Skeletal muscle tissue (tissue), 4 donors: ENCODE results near the gene HPCAL1. TPM values are rescaled to one million over a fixed set of nuclear protein-coding genes. Genes with fewer than 3 reads are reported as not detected.
A peak's percentile ranks its signal among the peaks of the same experiment; 100 is the strongest.

ENCODE experiments used
- H3K27ac ChIP-seq: one replicate; pipeline ENCODE4 v1.7.0; 2013; ENCODE audit warnings: mild to moderate bottlenecking, low read depth, low read length, inconsistent platforms
- H3K27me3 ChIP-seq, 3 donors: one replicate each; pipeline ENCODE4 v1.7.0; 2013; ENCODE audit warnings: low read length in 3 of 3; ENCODE audit not compliant: control insufficient read depth in 3 of 3, insufficient read depth in 3 of 3
- H3K36me3 ChIP-seq, 3 donors: one replicate each; pipeline ENCODE4 v1.7.0; 2013; ENCODE audit warnings: low read length in 3 of 3; ENCODE audit not compliant: control insufficient read depth in 3 of 3, insufficient read depth in 3 of 3
- H3K4me1 ChIP-seq, 3 donors: one replicate each; pipeline ENCODE4 v1.7.0; 2013; ENCODE audit warnings: low read length in 3 of 3, mild to moderate bottlenecking in 3 of 3; ENCODE audit not compliant: control insufficient read depth in 3 of 3, insufficient read depth in 3 of 3
- H3K4me3 ChIP-seq, 3 donors: one replicate each; pipeline ENCODE4 v1.7.0; 2013; ENCODE audit warnings: low read length in 3 of 3
- H3K9ac ChIP-seq, 3 donors: one replicate each; pipeline ENCODE4 v1.7.0; 2013; ENCODE audit warnings: low read length in 3 of 3, mild to moderate bottlenecking in 3 of 3, moderate library complexity in 2 of 3, low read depth in 1 of 3
- H3K9me3 ChIP-seq, 3 donors: one replicate each; pipeline ENCODE4 v1.7.0; 2013; ENCODE audit warnings: low read length in 3 of 3; ENCODE audit not compliant: control insufficient read depth in 3 of 3
- total RNA-seq: library from RNA; depleted of rRNA; stranded (reverse); fragments of >200 nt; gene quantifications from one replicate; pipeline ENCODE4 v1.2.3, GENCODE V29; 2014
- donor health status: Osteomylitis.

The HPCAL1 gene
- total RNA-seq, 1 donor from 2014 or later, result 15.1 TPM

- Histone ChIP-seq H3K27me3 (no peaks in the 10 kb centered on the region), H3K9ac (no peak overlapping the region), H3K36me3 (peaks cover 0 to 3% (median 0%) of the 10 kb centered on the region in 3 donors), H3K4me1 (peaks cover 21 to 34% (median 28%) of the 10 kb centered on the region in 3 donors), H3K4me3 (no peak overlapping the region), H3K9me3 (no peaks in the 10 kb centered on the region), H3K27ac (no peak overlapping the region)
Observed at GRCh38 chr2:10326151-10326616, 23.5 kb downstream of the HPCAL1 start.

- no peaks in the 10 kb centered on the region for H3K27me3 ChIP-seq
- H3K4me3 ChIP-seq, result no peak overlapping the region
- peaks cover 28 to 42% (median 35%) of the 10 kb centered on the region in 3 donors for H3K4me1 ChIP-seq
- peaks cover 0 to 3% (median 0%) of the 10 kb centered on the region in 3 donors for H3K36me3 ChIP-seq
- no peak overlapping the region for H3K9ac ChIP-seq
- H3K9me3 ChIP-seq, result no peaks in the 10 kb centered on the region
- H3K27ac ChIP-seq, result no peak overlapping the region
Observed at GRCh38 chr2:10326707-10327594, 24.2 kb downstream of the HPCAL1 start.

- H3K4me1 ChIP-seq, result peaks cover 32 to 43% (median 41%) of the 10 kb centered on the region in 3 donors
Observed at GRCh38 chr2:10327896-10328669, 25.4 kb downstream of the HPCAL1 start.

GRCh38 chr2:10328670-10329579, 26.2 kb downstream of the HPCAL1 start:
- no peaks in the 10 kb centered on the region for H3K36me3 ChIP-seq
- no peaks in the 10 kb centered on the region for H3K27me3 ChIP-seq
- H3K9ac ChIP-seq, result no peak overlapping the region
- H3K9me3 ChIP-seq, result no peaks in the 10 kb centered on the region
- H3K4me1 ChIP-seq, result peaks cover 32 to 43% (median 41%) of the 10 kb centered on the region in 3 donors
- peak overlapping the region; percentile 30 for H3K27ac ChIP-seq
- no peak overlapping the region for H3K4me3 ChIP-seq

More at GRCh38 chr2:10327896-10328669, 25.4 kb downstream of the HPCAL1 start:
- no peaks in the 10 kb centered on the region for H3K36me3 ChIP-seq
- no peaks in the 10 kb centered on the region for H3K27me3 ChIP-seq
- H3K9me3 ChIP-seq, result no peaks in the 10 kb centered on the region
- no peak overlapping the region for H3K27ac ChIP-seq
- no peak overlapping the region for H3K4me3 ChIP-seq
- no peak overlapping the region for H3K9ac ChIP-seq

GRCh38 chr2:10329580-10329879, 26.8 kb downstream of the HPCAL1 start:
- H3K4me3 ChIP-seq, result no peak overlapping the region

GRCh38 chr2:10329880-10330699, 27.4 kb downstream of the HPCAL1 start:
- Histone ChIP-seq H3K9me3 (peaks cover 0 to 2% (median under 1%) of the 10 kb centered on the region in 3 donors), H3K27me3 (no peaks in the 10 kb centered on the region), H3K4me1 (peaks cover 30 to 43% (median 41%) of the 10 kb centered on the region in 3 donors), H3K27ac (peak overlapping the region; percentile 30), H3K36me3 (peaks cover 0 to under 1% (median 0%) of the 10 kb centered on the region in 3 donors), H3K9ac (peak overlapping the region in 2 of 3 donors; percentile 33 to 38), H3K4me3 (peak overlapping the region in 2 of 3 donors; percentile 49 to 54)

More at GRCh38 chr2:10329580-10329879, 26.8 kb downstream of the HPCAL1 start:
- Histone ChIP-seq H3K27me3 (no peaks in the 10 kb centered on the region), H3K9me3 (no peaks in the 10 kb centered on the region), H3K27ac (peak overlapping the region; percentile 30), H3K36me3 (no peaks in the 10 kb centered on the region), H3K4me1 (peaks cover 30 to 43% (median 41%) of the 10 kb centered on the region in 3 donors), H3K9ac (no peak overlapping the region)

GRCh38 chr2:10330700-10331026, 28.0 kb downstream of the HPCAL1 start:
- H3K4me3 ChIP-seq, result peak overlapping the region in 2 of 3 donors; percentile 49 to 54
- no peak overlapping the region for H3K27ac ChIP-seq
- peaks cover 0 to 5% (median 1%) of the 10 kb centered on the region in 3 donors for H3K9me3 ChIP-seq
- peaks cover 27 to 42% (median 41%) of the 10 kb centered on the region in 3 donors for H3K4me1 ChIP-seq
- no peaks in the 10 kb centered on the region for H3K27me3 ChIP-seq
- peak overlapping the region in 1 of 3 donors; percentile 33 for H3K9ac ChIP-seq
- peaks cover 0 to 3% (median 3%) of the 10 kb centered on the region in 3 donors for H3K36me3 ChIP-seq

- H3K9me3 ChIP-seq, result peaks cover 0 to 5% (median 1%) of the 10 kb centered on the region in 3 donors
- H3K4me1 ChIP-seq, result peaks cover 27 to 42% (median 40%) of the 10 kb centered on the region in 3 donors
- no peak overlapping the region for H3K27ac ChIP-seq
- no peaks in the 10 kb centered on the region for H3K27me3 ChIP-seq
- H3K4me3 ChIP-seq, result peak overlapping the region; percentile 27 to 54 (median 49)
- peak overlapping the region in 2 of 3 donors; percentile 14 to 33 for H3K9ac ChIP-seq
- H3K36me3 ChIP-seq, result peaks cover 0 to 3% (median 3%) of the 10 kb centered on the region in 3 donors
Observed at GRCh38 chr2:10331027-10331701, 28.5 kb downstream of the HPCAL1 start.
